Measurements from ENCODE around the gene ELAC1.
A peak's percentile ranks its signal among the peaks of the same experiment; 100 is the strongest.
"Not testable (repeated sequence)": the region's sequence is repeated elsewhere in the genome, so short reads cannot be mapped to it uniquely, and the experiment has no call there.

The ELAC1 gene

DNA sequence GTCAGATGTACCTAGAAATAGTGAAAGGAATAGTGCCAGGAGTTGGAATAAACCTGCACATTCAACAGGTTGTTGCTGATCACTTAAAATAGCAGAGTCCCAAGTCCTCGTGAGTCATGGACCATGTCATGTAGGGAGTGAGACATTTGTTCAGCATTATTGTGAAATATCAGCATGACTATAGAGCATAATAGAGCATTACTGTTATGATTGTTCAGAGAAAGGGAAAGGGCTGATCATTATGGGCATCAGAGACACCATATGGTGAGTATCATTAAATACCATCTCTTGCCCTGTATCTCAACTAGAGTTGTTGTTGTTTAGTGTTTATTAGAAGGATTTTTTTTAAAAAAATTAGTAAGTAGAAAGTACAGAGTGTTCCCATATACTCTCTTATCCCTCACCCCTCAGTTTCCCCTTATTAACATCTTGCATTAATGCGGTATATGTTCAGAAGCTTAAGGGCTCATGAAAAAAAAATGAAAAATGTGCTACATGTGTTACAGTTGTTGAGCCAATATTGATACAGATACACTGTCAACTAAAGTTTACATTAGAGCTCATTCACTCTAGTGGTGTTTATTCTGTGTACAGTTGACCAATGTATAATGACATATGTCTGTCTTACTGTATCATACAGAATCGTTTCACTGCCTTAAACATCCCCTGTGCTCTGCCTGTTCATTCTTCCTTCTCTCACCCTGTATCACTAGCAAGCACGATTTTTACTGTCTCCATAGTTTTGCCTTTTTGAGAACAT is 5.7 kb downstream of the ELAC1 start:
- DNase-seq = no peak

DNA sequence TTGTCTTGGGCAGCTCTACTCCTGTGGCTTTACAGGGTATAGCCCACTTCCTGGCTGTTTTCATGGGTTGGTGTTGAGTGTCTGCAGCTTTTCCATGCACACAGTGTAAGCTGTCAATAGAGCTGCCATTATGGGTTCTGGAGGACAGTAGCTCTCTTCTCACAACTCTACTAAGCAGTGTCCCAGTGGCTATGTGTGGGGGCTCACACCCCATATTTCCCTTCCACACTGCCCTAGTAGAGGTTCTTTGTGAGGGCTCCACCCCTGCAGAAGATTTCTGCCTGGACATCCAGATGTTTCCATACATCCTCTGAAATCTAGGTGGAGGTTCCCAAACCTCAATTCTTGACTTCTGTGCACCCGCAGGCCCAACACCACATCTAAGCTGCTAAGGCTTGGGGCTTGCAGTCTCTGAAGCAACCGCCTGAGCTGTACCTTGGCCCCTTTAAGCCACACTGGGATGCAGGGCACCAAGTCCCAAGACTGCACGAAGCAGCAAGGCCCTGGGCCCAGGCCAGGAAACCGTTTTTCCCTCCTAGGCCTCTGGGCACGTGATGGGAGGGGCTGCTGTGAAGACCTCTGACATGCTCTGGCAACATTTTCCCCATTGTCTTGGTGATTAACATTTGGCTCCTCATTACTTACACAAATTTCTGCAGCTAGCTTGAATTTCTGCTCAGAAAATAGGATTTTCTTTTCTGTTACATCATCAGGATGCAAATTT is 9.4 kb downstream of the ELAC1 start:
- DNase-seq = no peak

DNA sequence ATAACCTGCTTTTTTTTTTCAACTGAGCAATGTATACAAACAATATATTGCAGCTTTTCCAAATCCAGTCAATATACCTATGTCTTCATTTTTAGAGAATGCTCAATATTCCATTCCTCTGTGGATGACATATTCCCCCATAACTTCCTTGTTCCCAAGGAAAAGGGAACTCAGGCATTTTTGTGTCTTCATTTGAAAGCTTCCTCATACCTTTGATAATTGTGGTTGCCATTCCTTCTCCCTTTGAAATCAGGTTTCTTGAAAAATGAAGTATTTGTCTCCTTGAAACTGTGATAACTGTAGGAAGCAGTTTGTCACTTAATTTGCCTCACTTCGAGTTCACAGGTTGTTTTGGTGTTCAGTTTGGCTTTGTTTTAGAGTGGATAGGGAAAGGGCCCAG is 13.5 kb downstream of the ELAC1 start:
- DNase-seq = no peak

DNA sequence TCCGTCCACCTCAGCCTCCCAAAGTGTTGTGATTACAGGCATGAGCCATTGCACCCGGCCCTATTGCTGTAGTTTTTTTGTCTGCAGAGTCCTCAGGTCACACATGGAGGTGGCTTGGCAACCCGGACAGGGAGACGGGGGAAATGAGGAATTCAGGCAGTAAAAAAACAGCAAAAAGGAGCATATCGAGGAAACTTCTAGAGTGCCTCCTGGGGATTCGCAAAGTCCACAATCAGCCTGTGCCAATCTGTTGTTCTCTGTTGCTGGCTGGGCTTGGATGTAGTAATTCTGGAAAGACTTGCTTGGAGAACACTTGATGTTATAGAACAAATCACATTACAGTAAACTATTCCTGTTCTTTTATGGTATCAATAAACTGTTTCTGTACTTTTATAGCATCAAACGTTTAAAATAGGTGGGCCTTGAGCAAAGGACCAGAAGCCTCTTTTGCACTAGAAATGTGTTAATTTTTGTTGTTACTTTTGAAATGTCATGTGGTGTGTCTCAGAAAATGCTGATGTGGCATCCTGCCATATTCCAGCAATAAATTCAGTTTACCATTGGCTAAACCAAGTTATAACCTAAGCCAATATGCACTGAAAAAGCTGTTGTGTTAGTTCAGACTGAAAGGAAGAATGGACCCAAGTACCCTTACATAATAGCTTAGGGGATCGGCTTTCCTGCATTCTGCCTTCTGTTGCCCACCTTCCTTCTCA is 14.4 kb downstream of the ELAC1 start:
- no peak for DNase-seq

DNA sequence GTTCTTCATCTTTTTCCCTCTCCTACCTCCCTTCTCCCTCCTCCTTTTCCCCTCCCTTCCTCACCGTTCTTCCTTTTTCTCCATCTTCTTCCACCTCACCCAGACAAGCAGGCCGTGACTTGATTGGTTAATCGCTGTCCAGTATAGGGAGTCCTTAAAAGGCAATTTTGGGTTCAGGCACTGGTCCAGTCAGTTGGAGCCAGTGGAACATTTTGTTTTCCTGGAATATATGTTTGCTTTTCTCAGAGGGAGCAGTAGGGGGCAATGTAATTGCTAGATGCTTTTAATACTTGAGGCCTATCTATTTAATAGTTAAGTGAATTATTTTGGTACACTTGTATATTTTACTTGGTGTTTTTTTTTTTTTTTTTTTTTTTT is 15.0 kb downstream of the ELAC1 start:
- DNase-seq = no peak

DNA sequence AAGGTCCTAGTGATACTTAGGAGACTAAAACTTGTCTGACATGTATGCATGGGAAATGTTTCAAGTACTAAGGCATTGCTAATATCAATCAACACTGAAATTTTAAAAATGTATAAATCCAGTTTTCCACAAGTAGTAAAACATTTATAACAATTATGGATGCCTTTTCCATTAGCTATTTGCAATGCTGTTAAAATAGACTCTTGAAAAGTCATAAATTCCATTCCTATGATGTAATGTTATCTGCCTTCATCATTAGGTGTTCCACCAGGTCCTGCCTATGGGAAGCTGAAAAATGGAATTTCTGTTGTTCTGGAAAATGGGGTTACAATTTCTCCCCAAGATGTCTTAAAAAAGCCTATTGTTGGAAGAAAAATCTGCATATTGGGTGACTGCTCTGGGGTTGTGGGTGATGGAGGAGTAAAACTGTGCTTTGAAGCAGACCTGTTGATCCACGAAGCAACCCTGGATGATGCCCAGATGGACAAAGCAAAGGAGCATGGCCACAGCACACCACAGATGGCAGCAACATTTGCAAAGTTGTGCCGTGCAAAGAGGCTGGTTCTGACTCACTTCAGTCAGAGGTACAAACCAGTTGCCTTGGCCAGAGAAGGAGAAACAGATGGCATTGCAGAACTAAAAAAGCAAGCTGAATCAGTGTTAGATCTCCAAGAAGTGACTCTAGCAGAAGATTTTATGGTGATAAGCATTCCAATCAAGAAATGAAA is 18.7 kb downstream of the ELAC1 start:
- no peak for DNase-seq

DNA sequence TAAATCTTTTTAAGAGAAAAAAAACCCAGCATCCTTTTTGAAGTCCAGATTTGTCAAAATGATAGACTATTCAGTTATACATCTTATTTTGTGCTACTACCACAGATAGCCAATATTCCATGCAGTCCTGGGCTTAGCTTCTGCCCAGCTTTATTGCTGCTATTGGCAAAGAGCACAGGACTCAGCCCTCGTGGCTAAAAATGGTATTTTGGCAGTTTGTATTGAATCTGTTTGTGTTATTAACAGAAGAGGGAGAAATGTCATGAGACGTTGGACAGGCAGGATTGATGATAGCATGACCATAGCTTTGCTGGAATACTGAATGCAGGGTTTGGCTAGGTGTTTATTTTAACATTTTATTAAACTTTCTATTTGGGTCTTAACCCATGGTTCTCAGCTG is 19.4 kb downstream of the ELAC1 start:
- DNase-seq = no peak

DNA sequence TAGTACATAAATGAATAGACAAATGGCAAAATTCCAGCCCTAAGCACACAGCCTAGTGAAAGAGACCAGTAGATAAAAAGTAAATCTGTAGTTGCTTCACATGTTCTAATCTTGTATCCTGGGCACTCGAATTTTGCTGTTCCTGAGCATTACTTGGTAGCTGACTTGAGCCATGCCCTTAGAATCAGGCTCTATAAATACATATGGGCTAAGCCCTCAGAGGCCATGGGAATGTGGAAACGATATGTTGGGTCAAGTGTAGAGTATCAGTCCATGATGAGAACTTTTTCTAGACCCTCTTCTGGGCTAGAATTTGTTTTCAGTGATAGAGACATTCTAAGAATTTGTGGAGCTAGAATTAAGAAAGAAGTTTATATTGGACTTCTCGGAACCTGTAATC is 21.9 kb downstream of the ELAC1 start:
- DNase-seq = no peak

DNA sequence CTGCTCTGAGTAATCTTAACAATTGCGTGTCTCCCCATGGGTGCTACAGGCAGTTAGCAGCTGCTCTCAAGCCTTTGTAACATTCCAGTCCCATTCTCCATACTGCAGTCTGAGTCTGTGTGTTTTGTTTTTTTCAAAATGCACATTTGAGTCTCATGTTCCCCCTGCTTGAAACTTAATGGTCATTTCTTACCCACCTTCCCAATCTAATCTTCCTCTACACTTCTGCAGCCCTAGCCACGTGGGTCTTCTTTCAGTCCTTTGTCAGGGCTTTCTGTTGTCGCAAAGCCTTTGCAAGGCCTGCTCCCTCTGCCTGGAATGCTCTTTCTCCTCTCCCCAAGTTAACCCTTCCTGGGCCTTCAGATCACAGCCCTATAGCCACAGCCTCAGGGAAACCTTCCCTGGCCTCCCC is 24.5 kb downstream of the ELAC1 start:
- peak; percentile 37 for DNase-seq

DNA sequence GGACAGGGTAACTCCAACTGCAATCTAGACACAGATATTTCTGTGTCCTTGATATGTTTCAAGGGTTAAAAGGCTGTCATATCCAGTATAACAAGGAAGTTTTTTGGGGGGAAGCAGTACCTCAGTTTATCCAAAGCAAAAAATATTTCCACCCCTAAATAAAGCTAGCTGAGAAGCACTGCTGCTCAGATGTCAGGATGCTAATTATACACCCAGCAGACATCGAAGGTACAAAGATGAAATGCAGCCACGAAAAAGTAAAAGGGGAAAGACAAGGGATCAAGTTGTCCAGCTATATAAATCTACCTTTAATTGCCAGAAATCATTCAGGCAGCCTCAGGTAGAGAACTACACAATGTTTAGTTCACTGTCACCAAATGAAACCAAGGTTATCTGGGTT is 26.2 kb downstream of the ELAC1 start:
- DNase-seq = no peak

DNA sequence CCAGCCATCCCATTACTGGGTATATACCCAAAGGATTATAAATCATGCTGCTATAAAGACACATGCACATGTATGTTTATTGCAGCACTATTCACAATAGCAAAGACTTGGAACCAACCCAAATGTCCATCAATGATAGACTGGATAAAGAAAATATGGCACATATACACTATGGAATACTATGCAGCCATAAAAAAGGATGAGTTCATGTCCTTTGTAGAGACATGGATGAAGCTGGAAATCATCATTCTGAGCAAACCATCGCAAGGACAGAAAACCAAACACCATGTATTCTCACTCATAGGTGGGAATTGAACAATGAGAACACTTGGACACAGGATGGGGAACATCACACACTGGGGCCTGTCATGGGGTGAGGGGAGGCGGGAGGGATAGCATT is 35.3 kb downstream of the ELAC1 start:
- not testable (repeated sequence) for DNase-seq

DNA sequence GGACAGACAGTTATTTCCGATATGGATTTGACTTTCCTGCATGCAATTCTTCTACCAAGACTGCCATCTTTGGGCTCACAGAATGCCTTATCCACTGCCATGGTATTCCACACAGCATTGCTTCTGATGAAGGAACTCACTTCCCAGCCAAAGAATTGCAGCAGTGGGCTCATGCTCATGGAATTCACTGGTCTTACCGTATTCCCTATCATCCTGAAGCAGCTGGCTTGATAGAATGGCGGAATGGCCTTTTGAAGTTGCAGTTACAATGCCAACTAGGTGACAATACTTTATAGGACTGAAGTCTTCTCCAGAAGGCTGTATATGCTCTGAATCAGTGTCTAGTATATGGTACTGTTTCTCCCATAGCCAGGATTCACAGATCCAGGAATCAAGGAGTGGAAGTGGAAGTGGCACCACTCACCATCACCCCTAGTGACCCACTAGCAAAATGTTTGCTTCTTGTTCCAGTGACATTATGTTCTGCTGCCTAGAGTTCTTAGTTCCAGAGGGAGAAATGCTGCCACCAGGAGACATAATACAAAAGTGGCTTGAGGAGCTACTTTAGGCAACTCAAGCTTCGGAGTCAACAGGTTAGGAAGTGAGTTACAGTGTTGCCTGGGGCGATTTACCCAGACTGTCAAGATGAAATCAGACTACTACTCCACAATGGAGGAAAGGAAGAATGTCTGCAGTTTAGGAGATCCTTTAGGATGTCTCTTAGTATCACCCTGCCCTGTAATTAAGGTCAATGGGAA is 38.4 kb downstream of the ELAC1 start:
- no peak for DNase-seq

DNA sequence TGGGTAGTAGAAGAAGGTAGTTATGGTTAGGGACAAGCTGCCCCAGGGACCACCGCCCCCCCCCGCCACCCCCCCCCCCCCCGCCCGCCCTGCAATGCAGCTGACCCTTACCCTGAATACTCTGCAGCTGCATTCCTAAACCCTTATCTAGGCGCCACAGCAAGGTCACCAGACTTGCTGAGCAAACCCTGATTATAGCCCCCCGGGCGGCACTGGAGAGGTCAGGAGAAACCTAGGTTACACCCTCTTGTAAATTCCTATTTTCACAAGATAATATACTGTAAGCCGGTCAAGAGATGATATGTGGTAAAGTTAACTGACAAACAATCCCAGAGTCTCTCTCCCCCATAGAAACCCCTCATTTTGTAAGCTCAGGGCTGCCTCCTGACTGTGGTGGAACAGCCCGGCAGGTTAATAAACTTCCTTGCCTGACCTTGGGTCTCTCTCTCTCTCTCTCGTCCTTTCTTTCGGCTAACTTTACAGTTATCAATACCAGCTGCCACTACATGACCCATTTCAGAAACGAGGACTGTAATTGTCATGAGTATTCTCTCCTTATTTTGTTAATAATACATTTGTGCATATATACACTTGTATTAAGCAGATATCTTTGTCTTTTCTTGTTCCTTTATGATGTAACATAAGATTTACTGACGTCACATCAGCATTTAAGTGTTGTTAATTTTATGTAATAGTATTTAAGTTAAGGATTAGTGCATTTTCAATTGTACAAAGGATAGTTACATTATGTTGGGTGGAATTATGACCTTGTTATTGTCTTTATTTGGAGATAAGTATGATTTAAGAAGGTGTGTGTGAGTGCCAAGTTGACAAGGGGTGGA is 39.3 kb downstream of the ELAC1 start:
- no peak for DNase-seq

DNA sequence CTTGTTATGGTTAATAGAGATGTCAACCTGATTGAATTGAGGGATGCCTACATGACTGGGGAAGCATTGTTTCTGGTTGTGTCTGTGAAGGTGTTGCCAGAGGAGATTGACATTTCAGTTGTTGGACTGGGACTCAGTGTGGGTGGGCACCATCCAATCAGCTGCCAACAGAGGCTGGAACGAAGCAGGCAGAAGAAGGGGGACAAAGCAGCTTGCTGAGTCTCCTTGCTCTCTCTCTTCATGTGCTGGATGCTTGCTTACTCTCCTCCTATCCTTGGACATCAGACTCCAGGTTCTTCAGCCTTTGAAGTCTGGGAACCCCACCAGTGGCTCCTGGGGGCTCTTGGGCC is 39.9 kb downstream of the ELAC1 start:
- no peak for DNase-seq

DNA sequence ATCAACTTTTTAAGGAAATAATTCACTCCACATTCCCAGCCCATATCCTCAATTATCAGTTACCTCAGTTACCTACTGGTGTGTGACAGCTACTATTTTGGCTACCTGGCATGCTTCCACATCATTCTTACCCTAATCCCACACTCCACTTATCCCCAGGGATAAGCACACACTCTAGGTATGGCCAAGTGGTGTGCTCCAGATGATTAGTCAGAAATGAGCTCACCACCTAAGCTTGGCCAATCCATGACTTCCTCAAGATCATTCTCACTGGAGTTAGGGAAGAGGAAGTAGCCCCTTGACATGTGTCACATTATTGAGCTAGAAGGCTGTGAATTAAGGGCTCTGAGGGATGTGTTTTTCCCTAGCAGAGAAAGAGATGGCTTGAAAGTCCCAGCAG is 41.2 kb downstream of the ELAC1 start:
- no peak for DNase-seq

DNA sequence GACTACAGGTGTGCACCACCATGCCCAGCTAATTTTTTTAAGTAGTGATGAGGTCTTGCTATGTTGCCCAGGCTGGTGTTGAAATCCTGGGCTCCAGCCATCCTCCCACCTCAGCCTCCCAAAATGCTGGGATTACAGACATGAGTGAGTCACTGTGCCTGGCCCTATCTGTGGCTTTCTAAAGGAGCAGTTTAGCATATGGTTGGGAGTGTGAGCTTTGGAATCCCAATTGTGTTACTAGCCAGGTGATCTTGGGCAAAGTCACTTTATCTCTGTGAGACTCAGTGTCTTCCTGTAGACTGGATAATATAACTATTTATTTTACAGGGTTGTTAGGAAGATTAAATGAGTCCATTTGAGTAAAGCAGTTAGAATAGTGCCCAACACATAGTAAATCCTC is 42.4 kb downstream of the ELAC1 start:
- no peak for DNase-seq

DNA sequence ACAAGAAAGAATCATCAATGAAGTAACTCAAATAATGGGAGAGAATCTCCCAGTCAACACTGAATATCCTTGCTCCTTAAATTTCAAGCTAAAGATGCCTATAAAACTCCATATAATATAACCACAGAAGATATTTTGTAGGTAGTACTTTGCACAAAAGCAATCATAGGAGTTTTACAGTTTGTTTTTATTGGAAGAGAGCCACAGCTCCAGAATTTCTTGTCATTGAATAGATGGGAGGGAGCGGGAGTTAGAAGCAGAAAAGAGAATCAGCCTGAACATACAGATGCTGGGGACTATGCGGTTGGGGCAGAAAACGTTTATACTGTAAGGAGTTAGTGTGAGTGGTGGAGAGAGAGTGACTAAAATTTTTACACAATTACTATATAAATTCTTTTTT is 43.9 kb downstream of the ELAC1 start:
- no peak for DNase-seq

DNA sequence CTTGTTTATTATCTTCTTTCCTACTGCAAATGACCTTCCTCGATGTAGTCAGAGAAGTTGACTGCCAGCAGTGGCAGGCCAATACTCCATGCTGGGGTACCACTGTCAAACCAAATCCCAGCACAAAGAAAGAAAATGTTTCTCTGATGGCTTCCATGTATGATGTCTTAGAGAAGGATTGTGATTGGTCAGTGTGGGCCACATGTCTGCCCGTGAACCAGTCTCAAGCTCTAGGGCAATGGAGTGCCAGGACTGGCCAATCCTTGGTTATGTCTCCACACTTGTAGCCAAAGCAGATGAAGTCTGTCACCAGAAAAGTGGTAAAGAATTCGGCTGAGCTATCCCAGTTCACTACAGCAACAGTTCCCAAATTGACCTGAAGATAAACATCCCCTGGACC is 44.6 kb downstream of the ELAC1 start:
- no peak for DNase-seq

DNA sequence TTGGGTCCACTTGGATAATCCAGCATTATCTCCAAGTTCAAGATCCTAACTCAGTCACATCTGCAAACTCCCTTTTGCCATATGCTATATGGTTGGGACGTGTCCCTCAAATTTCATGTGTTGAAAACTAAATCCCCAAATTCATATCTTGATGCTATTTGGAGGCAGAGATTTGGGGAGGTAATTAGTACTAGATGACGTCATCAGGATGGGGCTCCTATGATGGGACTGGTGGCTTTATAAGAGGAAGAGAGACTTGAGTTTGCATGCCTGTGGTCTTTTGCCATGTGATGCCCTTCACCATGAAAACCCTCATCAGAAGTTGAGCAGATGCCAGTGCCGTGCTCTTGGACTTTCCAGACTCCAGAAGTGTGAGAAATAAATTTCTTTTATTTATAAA is 45.4 kb downstream of the ELAC1 start:
- no peak for DNase-seq

DNA sequence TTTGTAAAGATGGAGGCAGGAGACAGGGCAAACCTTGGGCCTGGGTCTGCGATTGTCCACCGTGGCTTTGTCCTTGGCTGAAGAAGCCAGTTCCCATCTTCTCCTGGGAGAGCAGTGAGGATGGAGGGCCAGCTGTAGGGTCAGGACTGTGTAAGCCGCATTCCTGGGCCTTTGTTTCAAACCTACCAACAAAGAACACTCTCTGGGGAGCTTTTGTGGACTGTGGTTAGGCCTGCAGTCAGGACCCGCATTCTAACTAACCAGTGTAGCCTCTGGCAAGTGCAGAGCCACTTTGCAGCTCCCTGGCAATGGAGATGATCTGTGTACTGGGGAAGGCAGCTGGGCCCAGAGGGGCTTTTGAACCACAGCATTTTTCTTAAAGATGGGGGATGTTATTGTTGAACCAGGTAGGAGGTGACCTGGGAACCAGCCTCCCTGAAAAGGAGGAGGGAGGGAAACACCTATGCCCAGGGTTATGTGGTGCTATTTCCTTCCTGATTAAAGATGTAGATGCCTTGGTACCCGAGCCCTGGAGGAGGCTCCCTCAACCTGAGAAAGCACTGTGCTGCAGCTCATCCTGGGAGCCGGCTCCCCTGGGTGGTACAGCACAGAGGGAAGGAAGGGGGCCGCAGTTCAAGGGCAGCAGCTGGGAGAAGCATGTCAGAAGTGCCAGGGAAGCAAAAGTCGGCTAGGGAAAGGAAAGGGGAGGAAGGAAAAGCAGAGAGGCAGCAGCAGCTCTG is 49.5 kb downstream of the ELAC1 start:
- no peak for DNase-seq

DNA sequence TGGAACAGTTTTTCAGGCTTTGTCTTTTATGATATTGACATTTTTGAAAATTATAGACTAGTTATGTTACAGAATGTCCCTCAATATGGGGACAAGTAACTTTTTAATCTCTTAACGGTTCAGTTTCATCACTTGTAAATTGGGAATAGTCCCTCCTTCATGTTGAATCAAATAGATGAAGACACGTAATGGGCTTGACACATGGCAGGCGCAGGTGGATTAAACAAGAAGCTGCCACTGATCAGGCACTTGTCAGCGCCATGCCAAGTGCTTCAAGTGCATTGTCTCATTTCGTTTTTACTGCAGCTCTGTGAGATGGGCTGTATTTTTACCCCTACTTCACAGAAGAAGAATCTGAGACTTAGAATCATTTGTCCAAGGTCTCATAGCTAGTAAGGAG is 52.7 kb downstream of the ELAC1 start:
- DNase-seq = no peak

All from NCI-H2227 treated with DMSO at 0.1 percent for 48 hours (cell line).